Liver (tissue), 9 donors: Measurements from ENCODE around the gene ABCB1. TPM values are rescaled to one million over a fixed set of nuclear protein-coding genes. Genes with fewer than 3 reads are reported as not detected.

Experiments used
- DNase-seq: peaks from one replicate; pipeline ENCODE4 v3.0.0-alpha.2; 2017; ENCODE audit warnings: low spot score
- H3K27ac ChIP-seq, 2 donors: one replicate each; pipeline ENCODE4 v1.7.0; 2013; ENCODE audit warnings: inconsistent platforms in 2 of 2, low read length in 2 of 2, control low read depth in 1 of 2, low read depth in 1 of 2, mild to moderate bottlenecking in 1 of 2
- H3K27me3 ChIP-seq, 4 donors: one replicate each; pipeline versions ENCODE4 v1.6.1 to v1.7.0; 2013; ENCODE audit warnings: low read length in 3 of 4, inconsistent platforms in 1 of 4, mild to moderate bottlenecking in 1 of 4, moderate library complexity in 1 of 4; ENCODE audit not compliant: control insufficient read depth in 4 of 4, insufficient read depth in 4 of 4
- H3K36me3 ChIP-seq, 4 donors: one replicate each; pipeline versions ENCODE4 v1.6.1 to v1.7.0; 2013; ENCODE audit warnings: low read length in 3 of 4, mild to moderate bottlenecking in 3 of 4, low read depth in 1 of 4, moderate library complexity in 1 of 4; ENCODE audit not compliant: control insufficient read depth in 4 of 4, insufficient read depth in 3 of 4
- H3K4me1 ChIP-seq, 4 donors: one replicate each; pipeline versions ENCODE4 v1.6.1 to v1.7.0; 2013; ENCODE audit warnings: low read length in 3 of 4, mild to moderate bottlenecking in 3 of 4, moderate library complexity in 1 of 4; ENCODE audit not compliant: control insufficient read depth in 4 of 4, insufficient read depth in 4 of 4
- H3K4me3 ChIP-seq, 3 donors: one replicate each; pipeline versions ENCODE4 v1.6.1 to v1.7.0; 2013; ENCODE audit warnings: low read length in 3 of 3, control low read depth in 1 of 3, low read depth in 1 of 3, mild to moderate bottlenecking in 1 of 3
- H3K9ac ChIP-seq, 2 donors: one replicate each; pipeline ENCODE4 v1.7.0; 2013; ENCODE audit warnings: low read length in 2 of 2, mild to moderate bottlenecking in 2 of 2, moderate library complexity in 2 of 2, control low read depth in 1 of 2, low read depth in 1 of 2
- H3K9me3 ChIP-seq, 4 donors: one replicate each; pipeline versions ENCODE4 v1.6.1 to v1.7.0; 2013; ENCODE audit warnings: low read length in 3 of 4; ENCODE audit not compliant: control insufficient read depth in 4 of 4
- EGR1 ChIP-seq, 2 donors: IDR thresholded peaks; 2 replicates each; pipeline ENCODE4 v1.6.1; 2016 to 2018; ENCODE audit warnings: antibody characterized with exemption in 2 of 2, low read depth in 2 of 2
- FOXA1 ChIP-seq: IDR thresholded peaks from 2 replicates; pipeline ENCODE4 v1.6.1; 2016; ENCODE audit warnings: antibody characterized with exemption
- FOXA2 ChIP-seq: IDR thresholded peaks from 2 replicates; pipeline ENCODE4 v1.6.1; 2016; ENCODE audit warnings: antibody characterized with exemption
- GABPA ChIP-seq, 2 donors: IDR thresholded peaks in 1 of 2; conservative IDR thresholded peaks in 1 of 2; 2 replicates each; pipeline ENCODE4 v1.6.1; 2016; ENCODE audit warnings: antibody characterized with exemption in 2 of 2, mild to moderate bottlenecking in 1 of 2, moderate library complexity in 1 of 2
- HNF4A ChIP-seq, 2 donors: conservative IDR thresholded peaks; 2 replicates each; pipeline ENCODE4 v1.6.1; 2016; ENCODE audit warnings: antibody characterized with exemption in 2 of 2, mild to moderate bottlenecking in 2 of 2
- HNF4G ChIP-seq: IDR thresholded peaks from 2 replicates; pipeline ENCODE4 v1.6.1; 2016; ENCODE audit warnings: antibody characterized with exemption
- JUND ChIP-seq, 2 donors: IDR thresholded peaks; 2 replicates each; pipeline ENCODE4 v1.6.1; 2016; ENCODE audit warnings: antibody characterized with exemption in 2 of 2
- NR2F2 ChIP-seq: IDR thresholded peaks from 2 replicates; pipeline ENCODE4 v1.6.1; 2016; ENCODE audit warnings: antibody characterized with exemption
- RAD21 ChIP-seq, 2 donors: IDR thresholded peaks; 2 replicates each; pipeline ENCODE4 v1.6.1; 2016; ENCODE audit warnings: antibody characterized with exemption in 2 of 2, mild to moderate bottlenecking in 2 of 2
- RXRA ChIP-seq, 2 donors: IDR thresholded peaks; 2 replicates each; pipeline ENCODE4 v1.6.1; 2017 to 2018; ENCODE audit warnings: antibody characterized with exemption in 2 of 2, mild to moderate bottlenecking in 1 of 2
- SP1 ChIP-seq: IDR thresholded peaks from 2 replicates; pipeline ENCODE4 v1.6.1; 2018; ENCODE audit warnings: antibody characterized with exemption, mild to moderate bottlenecking
- TAF1 ChIP-seq: conservative IDR thresholded peaks from 2 replicates; pipeline ENCODE4 v1.6.1; 2016; ENCODE audit warnings: antibody characterized with exemption, mild to moderate bottlenecking
- YY1 ChIP-seq: IDR thresholded peaks from 2 replicates; pipeline ENCODE4 v1.6.1; 2016; ENCODE audit warnings: antibody characterized with exemption, mild to moderate bottlenecking
- WGBS: extraction: QIAGEN DNeasy Blood & Tissue Kit; methylation state at CpG from one replicate; pipeline ENCODE4 v1.1.7; 2013; 5-methylcytosine and 5-hydroxymethylcytosine counted together
- polyA plus RNA-seq, 2 donors: library from polyadenylated mRNA; stranded (reverse) in 1 of 2; unstranded in 1 of 2; fragments of 200-250 nt in 1 of 2; fragments of >200 nt in 1 of 2; fragmentation: Nextera tagmentation in 1 of 2; extraction: Ambion mirVana in 1 of 2; gene quantifications; one replicate each; pipeline versions ENCODE4 v1.2.1 to v1.2.3, GENCODE V29; 2013 to 2015
- total RNA-seq, 2 donors: library from RNA; depleted of rRNA; stranded (reverse); fragments of >200 nt; gene quantifications; one replicate each; pipeline ENCODE4 v1.2.3, GENCODE V29; 2014
- TF ChIP-seq, protein P1 (sequence below): IDR thresholded peaks from 2 replicates; pipeline ENCODE4 v1.6.1; 2016; ENCODE audit warnings: antibody characterized with exemption, mild to moderate bottlenecking
- TF ChIP-seq, protein P2 (sequence below): IDR thresholded peaks from 2 replicates; pipeline ENCODE4 v1.6.1; 2016; ENCODE audit warnings: antibody characterized with exemption
- TF ChIP-seq, protein P3 (sequence below): IDR thresholded peaks from 2 replicates; pipeline ENCODE4 v1.6.1; 2016; ENCODE audit warnings: antibody characterized with exemption
- TF ChIP-seq, protein P4 (sequence below): fragments of 150-350 bp; IDR thresholded peaks from 2 replicates; pipeline ENCODE4 v1.5.1; 2017; ENCODE audit warnings: improper control_type of control experiment, low read depth, low read length; ENCODE audit not compliant: missing input control
- TF ChIP-seq, protein P5 (sequence below): IDR thresholded peaks from 2 replicates; pipeline ENCODE4 v1.6.1; 2016; ENCODE audit warnings: antibody characterized with exemption
- donor health status: healthy.
- donor health status: healthy.
- donor health status: healthy.
- donor health status: healthy.
- donor health status: healthy.

ABCB1 gene
- total and polyA plus RNA-seq, 4 donors, result 11.9 to 53.2 (median 21.0) TPM

DNA sequence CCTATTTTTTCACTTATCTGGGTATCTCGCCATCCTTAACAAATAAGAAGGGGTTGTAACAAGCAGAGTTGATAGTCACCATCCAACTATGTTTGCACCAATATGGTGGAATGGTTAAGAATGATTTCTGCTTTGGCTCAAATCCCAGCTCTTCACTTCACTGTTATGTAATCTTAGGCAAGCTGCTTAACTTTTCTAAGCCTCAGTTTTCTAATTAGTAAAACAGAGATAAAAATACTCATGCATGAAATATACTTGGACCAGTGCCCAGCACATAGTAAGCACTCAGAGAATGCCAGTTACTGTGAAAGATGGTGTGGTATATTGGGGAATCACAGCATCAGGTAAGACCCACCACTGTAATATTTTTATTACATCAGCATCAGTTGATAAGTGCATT is 33.6 kb downstream of the ABCB1 start:
- Histone ChIP-seq H3K9me3 (no peaks in the 10 kb centered on the region), H3K4me1 (peaks cover 8 to 47% (median 30%) of the 10 kb centered on the region in 4 donors), H3K36me3 (peaks cover 0 to 3% (median 0%) of the 10 kb centered on the region in 4 donors), H3K27me3 (no peaks in the 10 kb centered on the region), H3K4me3 (no peak overlapping the region), H3K27ac (no peak overlapping the region), H3K9ac (no peak overlapping the region)
- 93% methylated on average over 1 of the region's 1 CpG for WGBS
- TF ChIP-seq, protein P1, sequence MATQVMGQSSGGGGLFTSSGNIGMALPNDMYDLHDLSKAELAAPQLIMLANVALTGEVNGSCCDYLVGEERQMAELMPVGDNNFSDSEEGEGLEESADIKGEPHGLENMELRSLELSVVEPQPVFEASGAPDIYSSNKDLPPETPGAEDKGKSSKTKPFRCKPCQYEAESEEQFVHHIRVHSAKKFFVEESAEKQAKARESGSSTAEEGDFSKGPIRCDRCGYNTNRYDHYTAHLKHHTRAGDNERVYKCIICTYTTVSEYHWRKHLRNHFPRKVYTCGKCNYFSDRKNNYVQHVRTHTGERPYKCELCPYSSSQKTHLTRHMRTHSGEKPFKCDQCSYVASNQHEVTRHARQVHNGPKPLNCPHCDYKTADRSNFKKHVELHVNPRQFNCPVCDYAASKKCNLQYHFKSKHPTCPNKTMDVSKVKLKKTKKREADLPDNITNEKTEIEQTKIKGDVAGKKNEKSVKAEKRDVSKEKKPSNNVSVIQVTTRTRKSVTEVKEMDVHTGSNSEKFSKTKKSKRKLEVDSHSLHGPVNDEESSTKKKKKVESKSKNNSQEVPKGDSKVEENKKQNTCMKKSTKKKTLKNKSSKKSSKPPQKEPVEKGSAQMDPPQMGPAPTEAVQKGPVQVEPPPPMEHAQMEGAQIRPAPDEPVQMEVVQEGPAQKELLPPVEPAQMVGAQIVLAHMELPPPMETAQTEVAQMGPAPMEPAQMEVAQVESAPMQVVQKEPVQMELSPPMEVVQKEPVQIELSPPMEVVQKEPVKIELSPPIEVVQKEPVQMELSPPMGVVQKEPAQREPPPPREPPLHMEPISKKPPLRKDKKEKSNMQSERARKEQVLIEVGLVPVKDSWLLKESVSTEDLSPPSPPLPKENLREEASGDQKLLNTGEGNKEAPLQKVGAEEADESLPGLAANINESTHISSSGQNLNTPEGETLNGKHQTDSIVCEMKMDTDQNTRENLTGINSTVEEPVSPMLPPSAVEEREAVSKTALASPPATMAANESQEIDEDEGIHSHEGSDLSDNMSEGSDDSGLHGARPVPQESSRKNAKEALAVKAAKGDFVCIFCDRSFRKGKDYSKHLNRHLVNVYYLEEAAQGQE, result no peak
- no peak for TF ChIP-seq YY1
- TF ChIP-seq RAD21 (IDR thresholded peaks at IDR 0.05), result no peak
- TF ChIP-seq RXRA (IDR thresholded peaks at IDR 0.05), result no peak
- no peak for TF ChIP-seq GABPA (IDR thresholded peaks at IDR 0.05 in 1 of 2, conservative IDR thresholded peaks at IDR 0.05 in 1 of 2)
- TF ChIP-seq, protein P2, sequence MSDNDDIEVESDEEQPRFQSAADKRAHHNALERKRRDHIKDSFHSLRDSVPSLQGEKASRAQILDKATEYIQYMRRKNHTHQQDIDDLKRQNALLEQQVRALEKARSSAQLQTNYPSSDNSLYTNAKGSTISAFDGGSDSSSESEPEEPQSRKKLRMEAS, result no peak
- TF ChIP-seq, protein P3, sequence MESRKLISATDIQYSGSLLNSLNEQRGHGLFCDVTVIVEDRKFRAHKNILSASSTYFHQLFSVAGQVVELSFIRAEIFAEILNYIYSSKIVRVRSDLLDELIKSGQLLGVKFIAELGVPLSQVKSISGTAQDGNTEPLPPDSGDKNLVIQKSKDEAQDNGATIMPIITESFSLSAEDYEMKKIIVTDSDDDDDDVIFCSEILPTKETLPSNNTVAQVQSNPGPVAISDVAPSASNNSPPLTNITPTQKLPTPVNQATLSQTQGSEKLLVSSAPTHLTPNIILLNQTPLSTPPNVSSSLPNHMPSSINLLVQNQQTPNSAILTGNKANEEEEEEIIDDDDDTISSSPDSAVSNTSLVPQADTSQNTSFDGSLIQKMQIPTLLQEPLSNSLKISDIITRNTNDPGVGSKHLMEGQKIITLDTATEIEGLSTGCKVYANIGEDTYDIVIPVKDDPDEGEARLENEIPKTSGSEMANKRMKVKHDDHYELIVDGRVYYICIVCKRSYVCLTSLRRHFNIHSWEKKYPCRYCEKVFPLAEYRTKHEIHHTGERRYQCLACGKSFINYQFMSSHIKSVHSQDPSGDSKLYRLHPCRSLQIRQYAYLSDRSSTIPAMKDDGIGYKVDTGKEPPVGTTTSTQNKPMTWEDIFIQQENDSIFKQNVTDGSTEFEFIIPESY, result no peak
- TF ChIP-seq, protein P4, sequence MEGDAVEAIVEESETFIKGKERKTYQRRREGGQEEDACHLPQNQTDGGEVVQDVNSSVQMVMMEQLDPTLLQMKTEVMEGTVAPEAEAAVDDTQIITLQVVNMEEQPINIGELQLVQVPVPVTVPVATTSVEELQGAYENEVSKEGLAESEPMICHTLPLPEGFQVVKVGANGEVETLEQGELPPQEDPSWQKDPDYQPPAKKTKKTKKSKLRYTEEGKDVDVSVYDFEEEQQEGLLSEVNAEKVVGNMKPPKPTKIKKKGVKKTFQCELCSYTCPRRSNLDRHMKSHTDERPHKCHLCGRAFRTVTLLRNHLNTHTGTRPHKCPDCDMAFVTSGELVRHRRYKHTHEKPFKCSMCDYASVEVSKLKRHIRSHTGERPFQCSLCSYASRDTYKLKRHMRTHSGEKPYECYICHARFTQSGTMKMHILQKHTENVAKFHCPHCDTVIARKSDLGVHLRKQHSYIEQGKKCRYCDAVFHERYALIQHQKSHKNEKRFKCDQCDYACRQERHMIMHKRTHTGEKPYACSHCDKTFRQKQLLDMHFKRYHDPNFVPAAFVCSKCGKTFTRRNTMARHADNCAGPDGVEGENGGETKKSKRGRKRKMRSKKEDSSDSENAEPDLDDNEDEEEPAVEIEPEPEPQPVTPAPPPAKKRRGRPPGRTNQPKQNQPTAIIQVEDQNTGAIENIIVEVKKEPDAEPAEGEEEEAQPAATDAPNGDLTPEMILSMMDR, result no peak
- TF ChIP-seq, protein P5, sequence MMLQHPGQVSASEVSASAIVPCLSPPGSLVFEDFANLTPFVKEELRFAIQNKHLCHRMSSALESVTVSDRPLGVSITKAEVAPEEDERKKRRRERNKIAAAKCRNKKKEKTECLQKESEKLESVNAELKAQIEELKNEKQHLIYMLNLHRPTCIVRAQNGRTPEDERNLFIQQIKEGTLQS, result no peak
- TF ChIP-seq FOXA2, result no peak
- no peak for TF ChIP-seq JUND (IDR thresholded peaks at IDR 0.05)
- no peak for TF ChIP-seq TAF1
- TF ChIP-seq FOXA1, result no peak
- no peak for TF ChIP-seq HNF4G
- TF ChIP-seq NR2F2, result no peak
- no peak for TF ChIP-seq HNF4A (conservative IDR thresholded peaks at IDR 0.05)
- no peak for TF ChIP-seq SP1
- no peak for TF ChIP-seq EGR1 (IDR thresholded peaks at IDR 0.05; ENCODE audit: low read depth in 2 of 2)
- DNase-seq, result no peak
